ENCODE measurements around the gene SPOP.
"Not testable (repeated sequence)": the region's sequence is repeated elsewhere in the genome, so short reads cannot be mapped to it uniquely, and the experiment has no call there.

The SPOP gene

DNA sequence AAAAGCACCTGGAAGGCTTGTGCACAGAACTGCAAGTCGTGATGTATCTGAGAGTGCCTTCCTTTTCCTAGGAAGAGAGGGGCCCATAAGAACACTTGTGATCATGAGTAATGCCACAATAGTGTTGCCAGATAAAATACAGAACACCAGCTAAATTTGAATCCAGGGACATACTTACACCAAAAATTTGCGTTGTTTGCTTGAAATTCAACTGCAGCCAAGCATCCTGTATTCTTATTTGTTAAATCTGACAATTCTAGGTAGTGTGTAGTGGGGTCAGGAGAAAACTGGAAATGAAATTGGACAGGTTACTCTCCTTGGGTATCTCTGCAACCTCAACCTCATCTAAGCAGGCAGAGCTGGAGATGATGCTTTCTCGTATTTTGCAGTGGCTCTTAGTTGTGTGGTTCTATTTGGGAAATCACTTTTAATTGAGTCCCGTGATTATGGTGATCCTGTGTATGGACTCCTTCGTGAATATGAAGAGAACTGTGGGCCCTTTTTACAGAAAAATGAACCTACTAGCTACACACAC lies 17.9 kb upstream of the SPOP start:
- no peak for DNase-seq (ENCODE audit: low spot score)

DNA sequence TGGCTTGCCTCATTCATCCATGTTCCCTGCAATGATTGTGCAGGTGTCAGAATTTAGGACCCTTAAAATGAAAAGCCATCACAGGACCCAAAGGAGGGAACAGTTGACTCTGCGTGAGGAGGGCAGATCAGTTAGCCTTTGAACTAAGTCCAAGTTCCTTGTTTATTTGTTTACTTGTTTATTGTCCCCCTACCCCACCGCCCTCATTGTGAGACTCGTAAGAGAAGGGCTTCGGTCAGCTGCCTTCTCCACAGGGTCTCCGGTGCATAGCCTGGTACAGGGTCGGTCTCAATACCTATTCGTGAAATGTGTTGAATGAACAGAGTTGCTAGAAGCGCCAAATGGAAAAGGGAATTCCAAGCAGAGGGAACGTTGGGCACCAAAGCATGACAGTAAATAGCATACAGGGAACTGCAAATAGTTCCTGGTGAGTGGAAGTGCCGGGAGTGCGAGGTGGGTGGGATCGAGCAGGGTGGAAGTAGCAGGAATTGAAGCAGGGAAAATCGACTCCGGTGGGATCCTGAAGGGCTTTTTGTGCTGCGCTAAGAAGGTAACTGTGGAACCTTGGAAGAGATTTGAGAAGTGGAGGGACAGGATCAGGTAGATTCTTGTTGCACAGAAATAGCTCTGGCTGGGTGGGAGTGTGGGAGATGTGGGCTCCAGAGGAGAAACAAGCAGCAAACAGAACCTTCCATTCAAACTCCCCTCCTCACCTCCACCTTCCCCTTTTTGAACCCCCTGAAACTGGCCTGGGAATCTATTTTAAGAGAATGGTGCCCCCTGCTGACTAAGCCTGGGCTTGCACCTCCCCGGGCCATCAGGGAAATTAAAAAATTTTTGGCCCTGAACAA lies 17.2 kb upstream of the SPOP start:
- peak; percentile 77 for DNase-seq (ENCODE audit: low spot score)

DNA sequence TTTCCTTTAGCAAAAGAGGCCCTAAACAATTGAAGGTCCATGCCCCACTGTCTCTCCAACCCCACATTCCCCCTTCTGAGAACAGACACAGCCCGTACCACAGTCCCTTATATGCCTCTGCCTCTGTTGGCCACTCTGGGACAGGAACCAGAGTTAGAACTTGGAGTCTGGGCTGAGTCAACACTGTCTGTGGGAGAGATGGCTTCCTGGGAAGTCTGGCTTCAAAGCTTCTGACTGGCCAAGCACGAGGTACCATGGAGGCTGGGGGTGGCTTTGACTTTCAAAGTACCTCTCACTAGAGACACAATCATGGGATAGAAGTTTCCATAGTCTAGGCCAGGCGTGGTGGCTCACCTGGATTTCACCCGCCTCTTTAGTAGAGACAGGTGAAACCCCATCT lies 14.9 kb upstream of the SPOP start:
- DNase-seq (ENCODE audit: low spot score), result no peak

DNA sequence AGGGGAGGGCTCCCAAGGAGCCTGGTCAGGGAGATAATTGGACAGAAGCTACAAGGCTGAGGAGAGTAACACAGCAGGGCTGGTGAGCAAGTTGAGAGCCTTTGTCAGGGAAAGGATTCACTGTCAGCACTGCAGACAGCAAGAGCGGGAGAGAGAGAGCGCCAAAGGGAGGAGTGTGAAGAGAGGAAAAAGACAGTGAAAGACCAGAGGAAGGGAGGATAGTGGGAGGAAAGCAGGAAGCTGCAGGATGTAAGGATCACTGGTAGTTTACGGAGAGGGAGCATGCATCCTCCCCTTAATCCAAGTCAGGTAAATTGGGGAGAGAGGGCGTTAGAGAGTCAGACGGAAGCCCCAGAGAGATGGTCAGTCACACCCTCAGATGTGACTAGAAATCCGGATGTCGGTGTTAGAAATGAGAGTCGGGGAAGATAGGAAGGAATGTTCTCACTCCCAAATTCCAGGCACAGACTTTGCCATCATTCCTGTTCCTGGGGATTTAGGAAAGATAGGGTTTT lies 13.8 kb upstream of the SPOP start:
- no peak for DNase-seq (ENCODE audit: low spot score)

DNA sequence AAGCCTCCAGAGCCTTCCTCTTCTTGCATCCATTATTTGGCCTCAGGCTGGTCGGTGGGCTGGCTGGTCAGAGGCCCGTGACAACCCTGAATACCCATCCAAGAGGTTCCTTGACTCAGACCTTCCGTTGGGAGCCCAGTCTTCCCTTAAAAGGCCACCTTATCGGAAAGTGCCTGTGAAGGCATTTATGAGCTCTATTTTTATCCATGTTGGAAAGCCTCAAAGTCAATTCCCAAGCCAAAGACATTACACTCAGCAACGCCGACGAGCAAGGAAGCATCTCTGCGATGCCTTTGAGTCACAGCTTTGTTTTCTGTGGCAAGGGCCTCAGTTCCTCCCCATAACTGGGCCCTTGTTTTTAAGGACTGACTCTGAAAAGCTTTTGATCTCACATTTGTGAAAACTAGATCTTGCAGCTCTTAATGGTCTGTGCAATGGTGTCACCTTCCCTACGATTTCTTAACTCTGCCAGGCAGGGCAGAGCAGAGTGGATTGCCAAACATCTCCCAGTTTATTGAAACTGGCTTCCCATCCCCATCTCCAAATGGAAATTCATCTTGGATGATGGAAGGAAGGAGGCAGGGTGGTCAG lies 13.3 kb upstream of the SPOP start:
- DNase-seq (ENCODE audit: low spot score), result no peak

DNA sequence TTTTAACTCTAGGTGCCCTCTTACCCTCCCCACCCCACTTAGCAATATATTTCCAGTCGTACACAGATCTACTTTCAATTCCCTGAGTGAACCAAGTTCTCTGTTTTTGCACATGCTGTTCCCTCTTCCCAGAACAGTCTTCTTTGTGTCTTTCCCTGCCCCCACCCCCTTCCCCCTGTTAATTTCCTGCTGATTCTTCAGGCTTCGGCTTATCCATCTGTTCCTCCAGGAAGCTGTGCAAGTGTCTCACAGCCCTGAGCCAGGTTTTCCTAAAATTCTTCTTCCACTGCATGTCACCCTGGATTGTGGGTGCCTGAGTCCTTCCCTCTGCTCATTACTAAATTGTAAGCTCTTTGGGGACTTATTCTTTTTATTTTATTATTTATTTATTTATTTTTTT lies 12.4 kb upstream of the SPOP start:
- no peak for DNase-seq (ENCODE audit: low spot score)

DNA sequence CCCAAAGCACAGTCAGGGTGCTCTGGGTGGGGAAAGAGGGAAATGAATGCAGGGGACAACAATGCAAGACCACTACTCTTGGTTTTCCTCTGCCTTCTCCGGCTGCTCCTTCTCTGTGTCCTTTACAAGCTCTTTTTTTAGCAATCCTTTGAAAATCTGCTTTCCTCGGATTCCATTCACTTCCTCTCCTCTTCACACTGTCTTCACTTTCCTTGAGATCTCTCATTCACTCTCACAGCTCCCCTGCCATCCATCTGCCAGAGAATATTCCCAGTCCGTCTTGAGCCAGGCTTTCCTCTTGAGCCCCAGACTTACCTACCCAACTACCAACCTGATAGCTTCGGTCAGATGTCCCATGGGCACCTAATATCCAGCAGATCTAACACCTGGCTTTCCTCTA lies 11.0 kb upstream of the SPOP start:
- no peak for DNase-seq (ENCODE audit: low spot score)

DNA sequence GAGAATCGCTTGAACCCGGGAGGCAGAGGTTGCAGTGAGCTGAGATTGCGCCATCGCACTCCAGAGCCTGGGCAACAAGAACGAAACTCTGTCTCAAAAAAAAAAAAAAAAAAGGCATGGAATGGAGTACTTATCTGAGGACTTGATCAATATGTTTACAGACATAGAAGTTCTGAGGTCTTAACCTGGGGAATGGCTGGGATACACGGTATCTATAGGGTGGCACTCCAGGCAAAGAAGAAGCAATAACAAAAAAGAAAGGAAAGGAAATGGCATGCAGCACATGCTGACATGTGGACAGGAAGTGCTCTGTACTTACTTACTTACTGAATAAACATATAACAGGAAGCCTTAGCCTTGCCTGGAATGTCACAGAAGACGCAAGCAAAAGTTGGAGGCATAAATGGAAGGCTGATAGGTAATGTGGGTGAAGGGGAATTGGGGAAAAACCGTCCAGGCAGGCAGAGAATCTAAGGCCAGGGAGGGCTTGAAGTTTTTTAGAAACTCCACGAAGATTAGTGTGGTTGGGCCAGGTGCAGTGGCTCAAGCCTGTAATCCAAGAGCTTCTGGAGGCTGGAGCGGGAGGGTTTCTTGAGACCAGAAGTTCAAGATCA lies 10.1 kb upstream of the SPOP start:
- no peak for DNase-seq (ENCODE audit: low spot score)

DNA sequence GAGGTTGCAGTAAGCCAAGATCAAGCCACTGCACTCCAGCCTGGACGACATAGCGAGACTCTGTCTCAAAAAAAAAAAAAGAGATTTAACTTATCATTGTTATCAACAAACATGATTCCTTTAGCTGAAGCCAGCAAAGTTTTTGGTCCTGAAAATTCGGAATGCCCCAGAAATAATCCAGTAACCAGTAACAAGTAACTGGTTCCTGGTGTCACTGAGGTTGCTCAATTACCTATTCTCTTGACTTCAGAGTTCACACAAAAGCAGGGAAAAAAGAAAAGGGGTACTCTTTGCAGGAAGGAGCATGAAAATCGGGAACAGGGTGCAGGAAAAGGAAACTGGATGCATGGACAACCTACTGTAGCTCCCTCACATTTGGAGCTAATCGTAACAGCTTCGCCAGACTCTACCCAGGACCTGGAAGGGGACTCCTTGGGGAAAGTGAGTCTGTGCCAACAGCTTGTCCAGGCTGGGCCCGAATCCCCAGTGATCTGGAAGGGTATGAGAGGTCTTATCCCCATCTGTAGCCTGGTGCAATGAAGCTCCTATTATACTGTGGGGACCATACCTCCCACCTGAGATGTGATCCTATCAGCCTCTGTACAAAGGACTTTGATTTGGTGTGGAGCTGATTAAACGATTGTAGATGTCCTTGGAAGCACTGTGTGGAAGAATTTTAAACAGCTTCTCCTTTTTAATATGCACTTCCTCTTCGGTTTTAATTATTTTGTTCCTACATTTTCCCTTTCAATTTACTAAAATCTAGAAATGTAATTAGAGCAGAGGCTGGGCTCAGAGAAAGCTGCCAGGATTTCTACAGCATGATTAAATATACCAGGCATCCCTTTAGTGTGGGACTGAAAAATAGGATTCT lies 3.4 kb upstream of the SPOP start:
- DNase-seq (ENCODE audit: low spot score), result no peak

DNA sequence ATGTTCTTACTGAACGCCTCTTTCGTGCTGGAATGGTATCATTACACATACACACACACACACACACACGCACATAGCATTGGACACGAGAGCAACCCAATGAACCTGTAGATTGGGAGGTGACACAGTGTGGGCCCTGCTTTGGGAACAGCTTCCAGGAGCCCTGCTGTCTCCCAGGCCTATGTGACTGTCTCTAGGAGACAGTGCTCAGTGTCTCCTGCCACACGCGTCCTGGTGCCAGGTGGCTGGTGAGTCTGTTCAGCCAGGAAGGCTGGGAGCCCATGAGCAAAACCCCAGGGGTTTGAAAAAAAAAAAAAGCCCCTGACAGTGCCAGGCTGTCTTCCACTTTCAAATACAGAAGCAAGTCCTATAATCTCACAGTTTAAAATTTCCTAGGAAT lies 2.4 kb upstream of the SPOP start:
- no peak for DNase-seq (ENCODE audit: low spot score)

DNA sequence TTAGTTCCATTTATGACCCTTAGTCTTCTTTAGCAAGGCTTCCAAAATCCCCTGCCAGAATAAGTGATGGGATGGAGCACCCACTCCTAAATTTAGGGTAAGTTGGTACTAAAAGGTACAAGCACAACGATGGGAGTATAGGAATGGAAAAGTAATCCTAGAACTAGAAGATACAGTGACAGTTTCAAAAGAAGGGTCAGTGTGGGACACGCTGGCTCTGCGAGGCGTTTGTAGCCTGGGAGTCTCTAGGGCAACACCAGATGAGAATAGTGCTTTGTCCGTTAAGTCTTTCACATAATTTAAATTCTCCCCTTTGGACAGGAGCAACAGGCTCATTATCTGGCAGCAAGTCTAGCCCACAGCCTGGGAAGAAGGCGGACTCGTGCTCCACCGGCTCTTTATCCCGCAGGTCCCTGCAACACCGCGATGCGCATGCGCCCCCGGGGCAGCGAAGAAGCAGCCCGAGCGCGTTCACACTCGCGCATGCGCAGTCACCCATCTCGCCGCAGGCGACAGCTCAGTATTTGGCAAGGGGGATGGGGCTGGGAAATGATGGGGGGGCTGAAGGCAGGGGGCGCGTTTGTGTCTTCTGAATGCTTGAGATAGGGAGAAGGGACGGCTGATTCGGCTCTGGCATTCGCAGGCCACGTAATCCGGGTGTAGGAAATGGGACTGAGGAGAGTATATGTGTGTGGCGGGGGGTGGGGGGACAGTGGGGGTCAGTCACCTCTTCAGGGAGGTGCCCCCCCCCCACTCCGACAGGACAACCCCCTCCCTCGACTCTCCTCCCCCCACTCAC lies 564 bp downstream of the SPOP start:
- DNase-seq (ENCODE audit: low spot score), result peak; percentile 97

DNA sequence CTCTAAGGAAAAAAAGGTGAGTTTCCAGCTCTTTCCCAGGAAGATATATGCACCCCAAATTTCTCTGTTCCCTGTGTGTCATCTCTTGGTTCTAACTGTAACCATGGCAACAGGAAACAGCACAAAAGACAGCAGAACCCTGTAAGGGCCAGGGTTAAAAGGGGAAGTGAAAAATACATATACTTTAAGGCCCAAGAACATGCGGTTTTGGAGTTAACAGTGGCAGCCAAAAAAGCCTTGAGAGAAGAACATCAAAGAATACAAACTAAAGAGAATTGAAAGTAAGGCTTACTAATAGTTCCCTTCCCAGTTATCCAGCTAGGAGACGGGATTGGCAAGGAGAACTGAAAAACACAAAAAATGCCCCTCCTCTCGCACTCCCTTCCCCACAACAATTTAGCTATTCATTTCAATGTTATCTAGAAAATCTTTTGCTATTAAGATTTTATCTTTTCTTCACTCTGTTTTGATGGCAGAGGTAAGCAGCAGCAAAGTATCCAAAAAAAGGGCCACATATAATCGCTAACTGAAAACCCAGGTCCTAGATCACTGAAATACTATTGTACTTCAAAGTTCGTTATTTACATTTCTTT lies 1.5 kb downstream of the SPOP start:
- DNase-seq (ENCODE audit: low spot score), result peak; percentile 80

DNA sequence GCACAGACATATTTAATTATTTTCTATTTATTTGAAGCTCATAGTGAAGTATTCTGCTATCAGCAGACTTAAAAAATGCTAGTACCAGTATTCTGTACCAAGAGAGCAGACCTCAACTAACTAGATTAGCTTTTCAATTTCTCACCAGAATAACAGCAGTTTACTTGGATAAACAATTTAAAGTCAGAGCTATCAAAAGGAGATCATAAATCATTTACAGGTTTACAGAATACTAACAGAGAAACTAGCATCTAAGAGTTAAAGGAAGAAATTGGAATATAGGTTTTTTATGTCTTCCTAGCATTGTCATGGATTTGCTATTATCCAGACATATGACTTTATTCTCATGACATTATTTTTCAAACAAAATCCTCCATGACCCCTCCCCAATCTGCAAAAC lies 3.4 kb downstream of the SPOP start:
- no peak for DNase-seq (ENCODE audit: low spot score)

DNA sequence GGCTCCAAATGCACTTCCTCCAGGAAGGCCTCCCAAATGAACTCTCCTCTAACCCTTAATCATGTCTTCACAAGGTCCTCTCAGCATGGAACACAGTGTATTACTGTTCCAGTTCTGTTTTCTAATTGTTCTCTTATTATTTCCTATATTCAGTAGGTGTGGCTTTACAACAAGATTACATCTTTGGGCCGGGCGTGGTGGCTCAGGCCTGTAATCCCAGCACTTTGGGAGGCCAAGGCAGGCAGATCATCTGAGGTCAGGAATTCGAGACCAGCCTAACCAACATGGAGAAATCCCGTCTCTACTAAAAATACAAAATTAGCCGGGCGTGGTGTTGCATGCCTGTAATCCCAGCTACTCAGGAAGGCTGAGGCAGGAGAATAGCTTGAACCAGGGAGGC lies 4.2 kb downstream of the SPOP start:
- not testable (repeated sequence) for DNase-seq (ENCODE audit: low spot score)

DNA sequence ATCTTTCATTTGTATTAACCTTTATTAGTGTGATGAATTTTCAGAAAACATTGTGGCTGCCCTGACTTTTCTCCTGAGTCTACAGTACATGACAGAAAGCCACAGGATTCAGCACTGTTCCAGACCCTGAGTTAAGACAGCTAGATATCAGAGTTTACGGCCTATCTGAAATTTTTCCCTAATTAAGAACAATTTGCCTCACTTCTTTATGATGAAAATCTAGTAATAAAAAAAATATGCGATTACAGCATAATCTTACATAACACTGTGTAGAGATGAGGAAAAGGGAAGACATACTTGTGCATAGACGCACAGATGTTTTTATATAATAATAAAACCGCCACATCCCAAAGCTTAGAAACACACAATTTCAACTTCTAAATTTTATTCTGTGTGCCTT lies 7.3 kb downstream of the SPOP start:
- DNase-seq (ENCODE audit: low spot score), result no peak

DNA sequence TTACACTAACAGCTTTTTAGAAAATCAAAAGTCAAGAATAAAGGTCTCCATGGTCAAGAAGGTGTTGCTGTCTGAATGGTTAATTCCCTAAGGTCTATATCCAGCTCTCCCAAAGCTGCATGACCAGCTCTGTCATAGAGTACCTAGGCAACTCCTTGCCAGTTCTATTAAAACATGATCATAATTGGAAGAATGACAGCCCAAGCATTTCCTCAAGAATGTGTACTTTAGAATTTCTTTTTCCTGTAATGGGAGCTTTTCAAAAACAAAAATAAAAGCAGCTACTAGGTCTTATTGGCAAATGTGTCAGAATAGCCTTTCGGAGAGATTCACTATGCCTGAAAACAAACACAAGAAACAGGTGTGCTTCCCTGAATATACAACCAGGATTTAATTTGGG lies 7.9 kb downstream of the SPOP start:
- DNase-seq (ENCODE audit: low spot score), result no peak

DNA sequence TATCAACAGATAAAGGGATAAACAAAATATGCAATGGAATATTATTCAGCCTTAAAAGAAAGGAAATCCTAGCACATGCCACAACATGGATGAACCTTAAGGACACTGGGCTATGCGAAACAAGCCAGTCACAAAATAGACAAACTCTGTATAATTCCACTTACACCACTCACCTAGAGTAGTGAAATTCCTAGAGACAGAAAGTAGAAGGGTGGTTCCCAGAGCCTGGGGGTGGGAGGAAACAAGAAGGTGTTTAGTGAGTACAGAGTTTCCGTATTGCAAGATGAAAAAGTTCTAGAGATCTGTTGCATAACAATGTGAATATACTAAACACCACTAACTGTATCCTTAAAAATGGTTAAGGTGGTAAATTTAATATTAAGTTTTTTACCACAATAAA lies 10.0 kb downstream of the SPOP start:
- DNase-seq (ENCODE audit: low spot score), result no peak

DNA sequence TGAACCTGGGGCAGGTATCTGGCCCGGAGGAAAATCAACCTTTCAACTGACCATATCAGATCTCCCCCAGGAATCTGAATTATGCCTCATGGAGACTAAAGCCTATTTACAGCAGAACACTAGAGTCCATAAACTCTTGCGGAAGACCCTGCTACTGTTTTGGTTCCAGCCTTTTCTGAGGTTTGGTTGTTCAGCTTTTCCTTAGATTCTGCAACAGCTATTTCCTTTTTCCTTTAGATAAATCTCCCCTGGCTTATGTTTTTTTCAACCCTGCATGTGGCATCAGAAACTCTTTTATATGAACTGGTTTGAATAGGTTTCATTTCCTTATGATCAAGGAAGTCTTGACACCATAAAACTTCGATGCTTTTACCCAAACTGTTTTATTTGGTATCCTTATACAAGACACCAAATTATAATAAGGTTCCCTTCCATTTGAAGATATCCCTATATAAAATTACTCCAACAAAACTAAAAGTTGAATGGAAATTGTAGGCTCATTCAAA lies 13.1 kb downstream of the SPOP start:
- no peak for DNase-seq (ENCODE audit: low spot score)

DNA sequence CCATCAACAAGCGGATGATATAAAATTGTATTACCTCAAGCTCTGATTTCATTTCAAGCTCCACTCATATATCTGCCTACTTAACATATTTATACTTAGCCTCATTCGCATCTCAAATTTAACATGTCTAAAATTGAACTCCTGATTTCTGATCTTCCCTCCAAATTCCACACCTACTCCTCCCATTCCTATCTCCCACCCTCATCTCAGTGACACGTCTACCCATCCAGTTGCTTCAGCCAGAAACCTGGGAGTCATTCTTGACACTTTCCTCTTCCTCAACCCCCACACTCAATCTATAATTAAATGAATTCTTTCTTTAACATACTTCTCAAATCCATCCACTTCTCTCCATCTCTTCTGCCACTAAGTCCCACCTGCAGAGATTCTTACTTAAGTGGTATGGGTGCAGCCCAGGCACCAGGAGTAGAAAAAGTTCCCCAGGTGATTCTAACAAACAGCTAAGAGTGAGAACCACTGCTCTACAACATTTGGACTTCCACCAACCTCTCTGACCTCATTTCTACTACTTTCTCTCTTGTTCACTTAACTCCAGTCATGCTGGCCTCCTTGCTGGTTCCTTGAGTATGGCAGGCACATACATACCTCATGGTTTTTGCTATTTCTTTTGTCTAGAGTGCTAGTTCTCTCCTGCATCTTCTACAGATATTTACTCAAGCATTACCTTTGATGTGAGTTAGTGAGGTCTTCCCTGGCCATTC lies 18.1 kb downstream of the SPOP start:
- DNase-seq (ENCODE audit: low spot score), result no peak

DNA sequence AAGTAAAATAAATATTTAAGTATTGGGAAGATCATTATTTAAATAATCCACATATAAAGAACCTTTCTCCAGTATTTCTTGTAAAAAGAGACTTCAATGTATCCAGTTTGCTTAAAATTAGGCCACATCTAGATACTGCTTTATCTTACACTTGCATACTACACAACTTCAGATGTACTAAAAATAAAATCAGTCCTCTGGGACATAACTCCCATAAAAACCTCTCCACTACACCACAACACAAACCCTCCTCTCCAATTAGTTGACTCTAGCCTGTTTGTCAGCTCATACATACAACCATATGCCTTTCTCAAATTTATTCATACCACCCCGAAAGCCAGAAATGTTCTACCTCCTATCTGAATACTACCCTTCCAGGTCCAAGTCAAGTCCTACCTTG lies 21.6 kb downstream of the SPOP start:
- DNase-seq (ENCODE audit: low spot score), result no peak

Data from germinal center (tissue), 1 donor.